NCI-H82 (cell line): ENCODE results near the gene MMP10.

Experiments
- DNase-seq: peaks from one replicate; lab custom pipeline; 2025; lab: John Stamatoyannopoulos, UW

The MMP10 gene

GRCh38 chr11:102780491-102780918 is at the start of gene MMP10:
MMP10 (minus strand) TSS chr11:102780628; CDS start chr11:102780591, 37 bp downstream.
- DNase-seq = peak; percentile 36

DNA sequence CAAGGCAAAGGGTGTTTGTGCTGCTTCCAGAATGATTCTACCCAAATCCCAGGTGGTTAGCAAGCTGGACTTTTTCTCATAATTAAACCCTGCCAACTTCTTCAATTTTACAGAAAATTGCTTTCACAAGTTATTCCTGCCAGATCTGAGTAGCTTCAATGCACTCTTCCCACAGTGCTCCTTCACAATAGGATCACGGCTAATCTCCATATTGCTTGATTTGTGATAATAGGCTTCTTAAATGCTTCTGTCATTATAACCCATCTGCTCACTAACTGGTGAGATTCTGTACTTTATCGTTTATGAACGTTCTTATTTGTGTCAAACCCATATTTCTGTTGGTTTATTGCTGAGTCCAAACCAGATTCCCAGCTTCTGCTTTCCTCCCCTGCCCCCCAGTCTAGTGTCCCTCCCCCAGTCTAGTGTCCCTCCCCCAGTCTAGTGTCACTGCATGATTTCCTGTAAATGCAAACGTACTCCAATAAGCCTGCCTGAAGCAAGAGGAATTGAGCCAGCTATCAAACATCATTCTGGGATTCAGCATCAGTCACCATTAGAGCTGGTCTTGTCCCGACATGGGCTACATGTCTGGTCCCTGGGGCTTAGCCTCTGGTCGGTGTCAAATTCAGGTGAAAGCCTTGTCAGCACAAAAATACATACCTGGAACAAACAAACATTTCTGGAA is 49.0 kb upstream of the MMP10 start:
- peak; percentile 56 for DNase-seq

- no peak for DNase-seq
These were observed 44.1 kb upstream of the MMP10 start for GRCh38 chr11:102824556-102824955.

DNA sequence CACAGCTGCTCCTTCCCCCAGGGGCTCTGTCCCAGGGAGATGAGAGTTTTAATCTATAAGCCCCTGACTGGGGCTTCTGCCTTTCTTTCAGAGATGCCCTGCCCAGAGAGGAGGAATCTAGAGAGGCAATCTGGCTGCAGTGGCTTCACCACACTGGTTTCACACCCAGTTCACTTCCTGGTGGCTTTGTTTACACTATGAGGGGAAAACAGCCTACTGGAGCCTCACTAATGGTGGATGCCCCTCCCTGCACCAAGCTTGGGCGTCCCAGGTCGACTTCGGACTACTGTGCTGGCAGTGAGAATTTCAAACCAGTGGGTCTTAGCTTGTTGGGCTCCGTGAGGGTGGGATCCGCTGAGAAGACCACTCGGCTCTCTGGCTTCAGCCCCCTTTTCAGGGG is 39.1 kb upstream of the MMP10 start:
- no peak for DNase-seq

- DNase-seq = no peak
These were observed 33.1 kb upstream of the MMP10 start for GRCh38 chr11:102813484-102813883.

DNA sequence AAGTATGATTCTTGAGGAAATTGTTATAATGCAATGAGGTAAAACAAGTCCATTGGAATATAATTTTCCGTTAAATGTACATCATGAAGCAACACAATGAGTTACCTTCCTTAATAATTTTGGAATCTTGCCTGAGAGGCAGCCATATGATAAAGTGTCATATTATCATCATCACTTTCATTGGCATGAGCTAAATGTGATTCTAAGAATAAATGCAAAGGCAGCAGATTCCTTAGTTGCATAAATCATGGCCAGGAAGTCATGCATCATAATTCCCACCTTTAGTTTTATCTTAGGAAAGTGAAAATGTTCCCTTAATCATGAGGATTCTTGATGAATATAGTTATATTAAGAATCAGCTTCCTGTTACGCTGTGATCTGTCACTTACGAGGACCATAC is 31.8 kb upstream of the MMP10 start:
- no peak for DNase-seq

DNA sequence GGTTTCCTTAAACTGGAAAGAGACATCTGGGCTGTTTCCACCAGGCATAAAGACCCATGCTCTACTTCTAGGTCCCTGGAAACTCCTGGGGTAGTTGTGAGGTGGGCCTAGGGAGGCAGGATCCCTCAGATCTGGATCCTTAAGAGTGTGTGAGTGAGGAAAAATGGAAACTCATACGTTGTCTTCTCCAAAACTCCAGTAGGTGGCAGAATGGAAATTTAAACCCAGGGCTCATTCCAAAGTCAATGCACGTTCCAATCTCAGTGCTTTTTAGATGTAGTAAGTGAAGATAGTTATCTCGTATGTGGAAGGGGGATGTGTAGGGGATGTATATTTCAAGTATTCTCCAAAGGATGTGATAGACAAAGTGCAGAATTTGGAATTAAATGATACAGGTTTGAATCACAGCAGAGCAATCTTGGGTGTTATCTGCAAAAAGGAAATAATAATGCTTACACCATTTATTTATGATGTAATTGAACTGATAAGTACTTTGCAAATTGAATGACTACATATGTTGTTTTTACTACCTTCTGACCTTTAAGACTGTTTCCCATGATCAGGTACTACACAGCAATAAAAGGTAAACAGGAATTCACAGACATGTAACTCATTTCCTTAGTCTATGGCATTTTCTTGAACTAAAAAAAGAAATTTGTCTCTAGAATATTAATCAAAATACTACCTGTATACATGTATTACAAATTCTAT is 30.7 kb upstream of the MMP10 start:
- peak; percentile 34 for DNase-seq

- DNase-seq = no peak
These were observed 29.5 kb upstream of the MMP10 start for GRCh38 chr11:102809971-102810370.

DNA sequence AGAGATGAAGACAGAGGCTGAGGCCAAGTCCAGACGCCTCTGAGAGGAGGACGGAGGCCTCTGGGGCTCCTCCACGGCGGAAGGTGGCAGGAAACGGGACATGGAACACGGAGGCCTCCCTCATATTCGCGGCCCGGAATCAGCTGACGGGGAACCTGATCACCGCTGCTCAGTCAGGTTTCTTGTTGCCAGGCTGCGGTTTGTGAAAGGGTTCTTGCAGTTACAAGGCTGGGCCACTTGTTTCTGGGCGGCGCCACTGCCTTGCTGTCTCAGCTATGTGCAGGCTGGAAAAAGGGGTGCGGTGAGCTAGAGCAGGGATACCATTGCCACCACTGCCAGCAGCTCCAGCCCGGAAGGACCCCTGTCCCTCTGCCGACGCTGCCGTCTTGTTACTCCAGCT is 27.5 kb upstream of the MMP10 start:
- peak; percentile 6 for DNase-seq

DNA sequence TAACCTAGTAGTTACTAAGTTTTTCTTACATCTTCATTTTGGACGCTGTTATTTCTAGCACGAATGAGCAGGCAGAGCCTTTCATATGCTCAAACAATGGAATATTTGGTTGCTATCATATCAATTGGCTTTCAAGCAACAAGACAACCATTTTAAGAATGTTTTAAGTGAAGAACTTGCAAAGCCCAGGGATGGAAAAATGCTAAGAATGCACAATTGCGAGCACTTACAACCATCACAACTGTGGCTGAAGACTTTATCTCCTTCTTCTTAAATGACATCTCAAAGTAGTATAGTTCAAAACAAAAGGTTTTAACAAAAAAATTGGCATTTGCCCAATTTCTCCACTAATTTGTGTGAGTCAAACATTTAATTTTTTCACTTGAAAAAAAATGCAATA is 25.9 kb upstream of the MMP10 start:
- DNase-seq = no peak

DNA sequence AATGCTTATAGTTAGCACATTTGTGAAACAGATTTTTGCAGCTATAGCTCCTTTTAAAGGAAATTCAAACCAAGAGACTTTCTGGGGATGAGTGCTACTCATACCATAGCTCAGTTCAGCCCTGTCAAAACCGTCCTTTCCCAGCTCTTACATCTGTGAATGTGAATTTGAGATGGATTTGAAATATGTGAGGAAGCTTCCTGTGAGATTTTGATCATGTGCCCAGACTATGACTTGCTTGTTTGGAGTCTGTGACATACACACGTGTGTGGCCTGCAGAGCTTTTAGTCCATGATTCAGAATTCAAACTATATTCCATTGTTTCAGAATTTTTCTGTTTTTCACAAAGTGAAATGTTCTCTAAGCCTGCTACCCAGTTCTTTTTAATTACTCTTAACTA is 21.9 kb upstream of the MMP10 start:
- no peak for DNase-seq

GRCh38 chr11:102800767-102801166 is 20.3 kb upstream of the MMP10 start:
- no peak for DNase-seq

DNA sequence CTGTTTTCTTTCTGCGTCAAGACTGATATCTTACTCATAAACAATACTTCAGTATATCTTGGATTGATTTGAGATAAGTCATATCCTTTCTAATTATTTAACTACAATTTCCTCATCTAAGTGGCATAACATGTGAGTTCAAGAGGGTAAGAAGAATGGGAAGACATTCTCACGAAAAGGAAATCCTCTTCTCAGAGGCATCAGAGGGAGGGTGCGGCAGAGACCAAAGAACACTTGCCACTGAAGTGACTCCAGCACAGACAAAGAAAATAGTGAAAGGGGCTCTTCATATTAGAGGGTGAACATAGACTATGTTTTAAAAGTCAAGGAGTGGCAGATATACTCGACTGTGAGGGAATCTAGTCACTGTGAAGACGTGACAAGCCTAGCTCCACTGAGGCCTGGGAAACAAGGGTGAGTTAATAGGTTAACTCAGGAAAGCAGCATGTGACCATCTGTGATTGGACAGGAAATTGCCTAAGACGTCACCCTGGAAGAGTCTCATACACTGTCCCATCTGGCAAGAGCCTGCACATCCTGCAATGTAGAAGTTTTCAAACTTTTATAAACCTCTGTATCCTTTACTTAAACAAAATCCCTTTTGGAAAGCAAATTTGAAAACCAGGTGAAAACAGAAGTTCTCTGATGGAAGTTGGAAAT is 19.4 kb upstream of the MMP10 start:
- no peak for DNase-seq

DNA sequence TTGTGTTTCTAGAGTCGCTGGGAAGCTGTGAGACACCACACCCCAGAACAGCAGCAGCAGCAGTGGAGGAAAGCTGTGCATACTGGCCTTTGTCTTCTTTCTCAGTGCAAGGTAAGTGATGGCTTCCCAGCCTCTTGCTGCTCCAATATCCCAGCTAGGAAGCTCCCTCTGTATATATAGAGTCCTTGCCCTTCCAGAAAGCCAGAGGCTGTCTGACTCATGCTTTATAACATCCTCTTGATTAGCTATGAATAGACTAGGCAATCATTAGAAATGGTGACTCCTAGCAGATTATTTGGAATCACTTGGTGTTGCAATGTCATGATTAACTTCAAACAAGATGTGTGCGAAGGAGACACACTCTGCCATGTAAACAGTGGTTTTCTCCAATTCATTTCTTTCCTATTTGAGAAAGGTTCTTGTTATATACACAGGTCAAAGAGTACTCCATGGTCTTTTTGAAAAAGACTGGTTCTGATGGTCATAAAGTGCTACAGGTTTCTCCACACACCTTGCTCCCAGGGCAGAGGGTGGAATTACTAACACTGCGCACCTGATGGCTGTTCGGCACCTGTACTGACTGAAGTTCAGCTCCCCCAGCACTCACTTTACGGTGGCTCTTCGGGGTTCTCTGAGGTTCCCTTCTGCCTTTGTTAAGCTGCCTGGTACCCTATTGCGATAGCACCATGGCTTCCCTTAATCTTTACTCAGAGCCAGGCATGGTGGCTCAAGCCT is 17.8 kb upstream of the MMP10 start, which contains the start of gene MMP1:
Gene MMP1 (minus strand): TSS at position 149 of the 735 bp plus-strand sequence. CDS start 68 bp downstream, at position 81.
- no peak for DNase-seq

DNA sequence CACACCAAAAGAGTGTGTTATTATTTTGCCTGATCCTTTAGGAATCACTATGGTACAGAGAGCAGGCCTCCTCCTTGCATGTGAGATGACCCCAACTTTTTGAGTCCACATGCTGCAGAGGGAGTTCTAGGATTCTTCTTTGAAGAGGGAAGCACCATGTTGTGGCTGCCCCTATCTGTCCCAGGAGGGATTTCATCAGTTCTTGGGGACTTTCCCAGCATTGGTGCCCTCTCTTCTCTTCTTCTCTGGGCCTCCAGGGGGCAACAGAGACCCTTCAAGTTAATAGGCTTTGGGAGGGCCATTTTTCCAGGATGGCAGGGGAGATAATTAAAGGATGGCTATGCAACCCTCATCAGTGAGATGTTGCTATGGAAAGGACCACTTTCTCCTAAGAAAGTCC is 14.0 kb upstream of the MMP10 start:
- peak; percentile 83 for DNase-seq

DNA sequence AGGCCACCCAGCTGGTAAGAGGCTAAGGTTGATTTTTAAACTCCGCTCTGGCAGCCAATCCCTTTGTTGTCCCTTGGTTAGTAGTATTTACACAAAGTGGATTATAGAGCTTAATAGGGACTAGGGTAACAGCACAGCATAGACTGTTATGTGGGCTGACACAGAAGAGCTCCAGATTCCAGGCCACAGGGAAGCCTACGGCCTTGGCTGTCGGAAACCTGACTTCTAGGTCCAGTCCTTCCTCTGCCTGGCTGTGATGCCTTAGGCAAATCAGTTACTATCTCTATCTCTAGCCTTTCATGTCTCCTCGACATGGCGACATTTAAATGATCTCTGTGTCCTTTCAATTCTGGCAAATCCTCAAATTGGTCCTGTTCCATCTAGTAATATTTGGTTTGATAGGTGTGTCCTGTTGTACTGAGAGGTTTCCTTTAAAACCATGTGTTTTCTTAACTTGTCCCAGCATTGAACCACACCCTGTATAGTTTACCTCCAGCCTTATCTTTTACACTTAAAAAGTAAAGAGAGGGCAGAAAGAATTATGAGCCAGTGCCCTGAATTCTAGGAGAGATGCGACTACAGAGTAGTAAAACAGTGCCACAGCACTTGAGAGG is 13.4 kb upstream of the MMP10 start:
- DNase-seq = peak; percentile 92

- peak; percentile 18 for DNase-seq
These were observed 12.2 kb upstream of the MMP10 start for GRCh38 chr11:102792604-102793003.

DNA sequence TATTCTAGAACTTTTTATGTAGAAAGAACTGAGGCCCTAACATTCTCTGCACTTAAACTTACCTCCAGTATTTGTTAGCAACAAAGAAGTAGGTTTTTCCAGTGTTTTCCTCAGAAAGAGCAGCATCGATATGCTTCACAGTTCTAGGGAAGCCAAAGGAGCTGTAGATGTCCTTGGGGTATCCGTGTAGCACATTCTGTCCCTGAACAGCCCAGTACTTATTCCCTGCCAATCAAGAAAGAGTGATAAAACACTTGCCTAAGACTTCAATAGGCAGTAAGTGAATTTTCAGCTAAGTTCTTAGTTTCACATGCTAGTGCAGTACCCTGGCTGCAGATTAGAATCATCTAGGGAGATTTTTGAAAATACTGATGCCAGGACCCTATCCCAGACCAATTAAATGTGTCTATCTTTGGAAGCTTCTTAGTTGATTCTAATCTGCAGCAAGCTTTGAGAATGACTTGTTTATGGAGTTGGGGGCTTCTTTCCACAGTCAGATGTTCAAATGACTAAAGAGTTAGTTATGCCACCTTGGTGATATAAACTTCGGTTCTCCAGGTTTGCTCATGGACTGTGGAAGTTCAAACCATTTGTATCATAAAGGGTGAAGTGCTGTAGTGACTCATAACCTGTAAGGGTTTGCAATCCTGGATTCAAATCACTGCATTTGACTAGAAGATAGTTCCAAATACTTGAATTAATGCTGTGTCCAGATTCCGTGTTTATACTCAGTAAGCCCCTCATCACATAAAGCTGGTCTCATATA is 11.0 kb upstream of the MMP10 start:
- no peak for DNase-seq

DNA sequence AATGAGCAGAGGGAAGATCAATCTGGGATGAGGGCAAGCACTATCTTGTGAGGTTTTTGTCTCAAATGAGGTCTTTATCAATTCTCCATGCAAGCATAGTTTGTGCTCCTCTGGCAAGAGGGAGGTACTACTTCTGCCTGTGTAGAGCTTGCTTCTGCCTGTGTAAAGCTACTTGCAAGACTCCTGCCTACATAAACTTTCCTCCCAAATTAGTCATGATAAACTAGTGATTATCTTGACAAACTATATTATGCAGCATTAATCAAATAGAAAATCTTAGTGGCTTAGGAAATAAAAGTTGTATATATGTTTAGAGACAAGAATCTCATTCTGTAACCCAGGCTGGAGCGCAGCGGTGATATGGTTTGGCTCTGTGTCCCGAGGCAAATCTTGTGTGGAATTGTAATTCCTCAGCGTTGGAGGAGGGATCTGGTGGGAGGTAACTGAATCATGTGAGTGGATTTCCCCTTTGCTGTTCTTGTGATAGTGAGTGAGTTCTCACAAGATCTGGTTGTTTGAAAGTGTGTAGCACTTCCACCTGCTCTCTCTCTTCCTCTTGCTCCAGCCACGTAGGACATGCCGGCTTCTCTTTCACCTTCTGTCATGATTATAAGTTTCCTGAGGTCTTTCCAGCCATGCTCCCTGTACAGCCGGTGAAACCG is 8.0 kb upstream of the MMP10 start:
- DNase-seq = no peak

GRCh38 chr11:102784380-102784779 is 4.0 kb upstream of the MMP10 start:
- DNase-seq = no peak

- DNase-seq = no peak
These were observed 3.3 kb upstream of the MMP10 start for GRCh38 chr11:102783720-102784119.
